Mononuclear cell (primary cell): ENCODE results near the gene KXD1. TPM values are rescaled to one million over a fixed set of nuclear protein-coding genes. Genes with fewer than 3 reads are reported as not detected.

Source experiments
- H3K27me3 ChIP-seq: 2 replicates; pipeline ENCODE4 v1.6.0; 2011; ENCODE audit warnings: low read length, control low read depth; ENCODE audit not compliant: insufficient read depth
- H3K4me1 ChIP-seq: 2 replicates; pipeline ENCODE4 v1.5.1; 2011; ENCODE audit warnings: mild to moderate bottlenecking, low read length, control low read depth; ENCODE audit not compliant: insufficient read depth
- H3K4me3 ChIP-seq: 2 replicates; pipeline ENCODE4 v1.5.1; 2011; ENCODE audit warnings: mild to moderate bottlenecking, low read length, moderate library complexity
- H3K9me3 ChIP-seq: 2 replicates; pipeline ENCODE4 v1.5.1; 2011; ENCODE audit warnings: low read depth, mild to moderate bottlenecking, control low read depth, low read length
- total RNA-seq: library from RNA; depleted of rRNA; stranded (reverse); fragments of >200 nt; gene quantifications from one replicate; pipeline ENCODE4 v1.2.3, GENCODE V29; 2012

KXD1 gene
- total RNA-seq, 1 donor = 70.5 TPM

- peak overlapping the region; percentile 41 for H3K4me3 ChIP-seq
- no peaks in the 10 kb centered on the region for H3K9me3 ChIP-seq
- H3K4me1 ChIP-seq = peaks cover 25% of the 10 kb centered on the region
- no peaks in the 10 kb centered on the region for H3K27me3 ChIP-seq
These were observed 13.7 kb upstream of the KXD1 start for GRCh38 chr19:18543814-18544475.

- Histone ChIP-seq H3K4me3 (no peak overlapping the region), H3K27me3 (no peaks in the 10 kb centered on the region), H3K4me1 (no peaks in the 10 kb centered on the region), H3K9me3 (no peaks in the 10 kb centered on the region)
These were observed 6.0 kb upstream of the KXD1 start for GRCh38 chr19:18551631-18552030.

DNA sequence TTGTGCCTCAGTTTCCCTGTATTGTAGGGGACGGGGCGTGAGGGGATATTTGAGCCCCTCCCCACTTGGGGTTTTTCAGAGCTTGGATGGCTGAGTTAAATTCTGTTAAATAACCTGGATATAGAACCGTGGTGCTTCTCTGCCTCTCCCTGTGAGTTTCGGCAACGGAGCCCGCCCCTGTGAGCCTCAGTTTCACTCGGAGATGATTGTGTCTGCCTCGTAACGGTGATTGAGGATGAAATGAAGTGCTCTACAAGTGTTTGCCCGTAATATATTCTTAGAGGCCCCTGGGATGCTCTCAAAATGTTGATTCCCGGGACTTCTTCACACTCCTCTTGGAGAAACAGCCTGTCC lies 509 bp downstream of the KXD1 start:
- no peaks in the 10 kb centered on the region for H3K27me3 ChIP-seq
- peaks cover 18% of the 10 kb centered on the region for H3K4me1 ChIP-seq
- peak overlapping the region; percentile 95 for H3K4me3 ChIP-seq
- no peaks in the 10 kb centered on the region for H3K9me3 ChIP-seq

DNA sequence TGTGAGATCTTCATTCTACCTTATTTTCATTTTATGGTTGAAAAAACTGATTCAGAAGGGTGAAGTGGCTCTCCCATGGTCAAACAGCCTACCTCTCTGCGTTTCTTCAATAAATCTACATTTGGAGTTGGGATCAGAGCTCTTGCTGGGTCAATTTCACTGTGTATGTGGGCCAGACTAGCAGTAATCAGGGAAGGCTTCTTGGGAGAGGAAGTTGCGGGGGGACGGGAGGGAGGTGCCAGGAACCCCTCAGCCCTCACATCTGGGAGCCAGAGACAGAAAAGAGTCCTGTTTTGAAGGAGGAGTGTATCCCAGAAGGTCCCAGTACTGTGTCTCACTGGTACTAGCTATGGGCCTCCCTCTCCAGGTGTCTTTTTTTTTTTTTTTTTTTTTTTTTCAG lies 934 bp downstream of the KXD1 start:
- peaks cover 18% of the 10 kb centered on the region for H3K4me1 ChIP-seq
- peak overlapping the region; percentile 95 for H3K4me3 ChIP-seq
- H3K9me3 ChIP-seq = no peaks in the 10 kb centered on the region
- no peaks in the 10 kb centered on the region for H3K27me3 ChIP-seq

- H3K27me3 ChIP-seq = no peaks in the 10 kb centered on the region
- H3K9me3 ChIP-seq = no peaks in the 10 kb centered on the region
- H3K4me1 ChIP-seq = peaks cover 18% of the 10 kb centered on the region
- H3K4me3 ChIP-seq = no peak overlapping the region
These were observed 2.0 kb downstream of the KXD1 start for GRCh38 chr19:18559685-18560084.

- Histone ChIP-seq H3K9me3 (no peaks in the 10 kb centered on the region), H3K27me3 (no peaks in the 10 kb centered on the region), H3K4me3 (no peak overlapping the region), H3K4me1 (peaks cover 18% of the 10 kb centered on the region)
These were observed 4.4 kb downstream of the KXD1 start for GRCh38 chr19:18562086-18562485.

DNA sequence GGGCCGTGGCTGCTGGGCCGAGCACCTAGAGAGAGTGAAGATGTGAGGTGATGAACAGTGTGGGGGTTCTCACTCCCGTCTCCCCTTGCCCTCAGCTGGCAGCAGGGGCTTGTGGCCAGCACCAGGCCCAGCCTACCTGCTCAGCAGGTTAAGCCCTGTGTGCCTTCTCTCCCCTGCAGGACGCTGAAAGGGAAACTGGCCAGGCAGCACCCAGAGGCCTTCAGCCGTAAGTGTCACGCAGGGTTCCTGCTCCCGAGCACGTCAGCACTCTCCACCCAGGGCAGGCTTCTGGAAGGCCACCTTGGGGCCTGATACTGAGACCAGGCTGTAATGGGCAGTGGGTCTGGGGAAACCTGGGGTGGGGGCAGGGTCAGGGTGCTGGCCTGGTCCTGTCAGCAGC lies 9.3 kb downstream of the KXD1 start:
- Histone ChIP-seq H3K27me3 (no peaks in the 10 kb centered on the region), H3K4me3 (no peak overlapping the region), H3K9me3 (no peaks in the 10 kb centered on the region), H3K4me1 (peaks cover 7% of the 10 kb centered on the region)

GRCh38 chr19:18568367-18568766 lies 10.7 kb downstream of the KXD1 start:
- H3K4me3 ChIP-seq = no peak overlapping the region
- H3K4me1 ChIP-seq = peaks cover 21% of the 10 kb centered on the region
- no peaks in the 10 kb centered on the region for H3K27me3 ChIP-seq
- H3K9me3 ChIP-seq = no peaks in the 10 kb centered on the region

DNA sequence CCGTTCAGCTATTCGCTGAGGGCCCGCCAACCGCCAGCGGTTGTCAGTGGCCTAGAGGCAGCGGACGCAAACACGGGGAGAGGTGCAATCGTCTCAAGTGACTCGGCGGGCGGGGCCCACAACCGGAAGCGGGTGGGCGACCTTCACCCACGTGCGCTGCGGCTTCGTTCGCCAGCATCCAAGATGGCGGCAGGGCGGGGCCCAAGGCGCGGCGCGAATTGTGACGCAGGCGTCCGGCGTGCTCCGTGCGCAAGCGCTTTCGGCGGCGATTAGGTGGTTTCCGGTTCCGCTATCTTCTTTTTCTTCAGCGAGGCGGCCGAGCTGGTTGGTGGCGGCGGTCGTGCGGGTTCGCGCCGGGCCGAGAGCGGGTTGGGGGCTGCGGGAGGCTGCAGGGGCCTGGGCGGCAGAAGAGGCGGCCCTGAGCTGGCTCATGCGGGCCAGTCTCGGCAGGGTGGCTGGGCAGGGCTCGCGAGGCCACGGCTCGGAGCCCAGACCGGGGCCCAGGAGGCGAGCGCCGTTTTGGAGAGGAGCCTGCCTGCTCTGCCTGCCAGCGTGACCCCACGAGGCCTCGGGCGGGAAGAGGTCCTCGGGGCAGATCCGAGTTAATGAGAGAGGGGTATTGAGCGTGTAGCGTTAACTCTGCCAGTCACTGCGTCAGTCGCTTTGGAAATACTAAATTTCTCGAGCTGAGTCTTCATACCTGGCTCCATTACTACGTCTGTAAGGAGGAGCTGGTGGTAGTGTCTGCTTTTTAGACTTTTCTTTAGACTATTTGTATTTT lies 14.1 kb downstream of the KXD1 start, which contains the start of gene UBA52:
Gene UBA52, plus strand, starts transcription at position 294 of the 781 bp plus-strand sequence. CDS start 1,444 bp downstream, outside the sequence.
- Histone ChIP-seq H3K9me3 (no peaks in the 10 kb centered on the region), H3K4me3 (peak within 1 kb of the TSS; percentile 95), H3K27me3 (no peaks in the 10 kb centered on the region), H3K4me1 (peaks cover 25% of the 10 kb centered on the region)

GRCh38 chr19:18574691-18575291 lies 17.1 kb downstream of the KXD1 start:
- H3K4me1 ChIP-seq = peaks cover 25% of the 10 kb centered on the region
- H3K9me3 ChIP-seq = no peaks in the 10 kb centered on the region
- H3K27me3 ChIP-seq = no peaks in the 10 kb centered on the region
- H3K4me3 ChIP-seq = no peak overlapping the region

GRCh38 chr19:18576383-18576782 lies 18.7 kb downstream of the KXD1 start:
- no peaks in the 10 kb centered on the region for H3K27me3 ChIP-seq
- no peaks in the 10 kb centered on the region for H3K9me3 ChIP-seq
- H3K4me3 ChIP-seq = no peak overlapping the region
- peaks cover 18% of the 10 kb centered on the region for H3K4me1 ChIP-seq

GRCh38 chr19:18577365-18577914 lies 19.8 kb downstream of the KXD1 start:
- H3K9me3 ChIP-seq = no peaks in the 10 kb centered on the region
- H3K4me1 ChIP-seq = peaks cover 13% of the 10 kb centered on the region
- H3K27me3 ChIP-seq = no peaks in the 10 kb centered on the region
- no peak overlapping the region for H3K4me3 ChIP-seq

DNA sequence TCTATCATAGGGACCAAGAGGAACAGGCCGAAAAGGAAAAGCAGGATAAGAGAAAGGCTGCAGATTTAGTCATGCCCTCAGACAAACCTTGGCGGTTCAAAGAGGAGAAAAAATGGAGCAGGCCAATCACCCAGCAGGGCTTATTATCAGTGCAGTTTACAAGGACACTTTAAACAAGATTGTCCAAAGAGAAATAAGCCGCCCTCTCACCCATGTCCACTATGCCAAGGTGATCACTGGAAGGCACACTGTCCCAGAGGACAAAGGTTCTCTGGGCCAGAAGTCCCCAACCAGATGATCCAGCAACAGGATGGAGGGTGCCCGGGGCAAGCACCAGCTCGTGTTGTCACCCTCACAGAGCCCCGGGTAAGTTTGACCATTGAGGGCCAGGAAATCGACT lies 22.6 kb downstream of the KXD1 start:
- no peaks in the 10 kb centered on the region for H3K27me3 ChIP-seq
- peaks cover 2% of the 10 kb centered on the region for H3K4me1 ChIP-seq
- no peaks in the 10 kb centered on the region for H3K9me3 ChIP-seq
- no peak overlapping the region for H3K4me3 ChIP-seq

- Histone ChIP-seq H3K4me1 (peaks cover 41% of the 10 kb centered on the region), H3K9me3 (no peaks in the 10 kb centered on the region), H3K4me3 (no peak overlapping the region), H3K27me3 (no peaks in the 10 kb centered on the region)
These were observed 28.6 kb downstream of the KXD1 start for GRCh38 chr19:18586306-18586705.

GRCh38 chr19:18587561-18587960 lies 29.9 kb downstream of the KXD1 start:
- Histone ChIP-seq H3K9me3 (no peaks in the 10 kb centered on the region), H3K27me3 (no peaks in the 10 kb centered on the region), H3K4me3 (no peak overlapping the region), H3K4me1 (peaks cover 41% of the 10 kb centered on the region)
